PC-3 (cell line): Measurements from ENCODE around the gene KRTDAP.

ENCODE experiments used
- EZH2 ChIP-seq: fragments of 300-600 bp; sonication (generic); IDR thresholded peaks from one replicate; pipeline ENCODE4 v1.6.1; 2017; ENCODE audit warnings: antibody characterized with exemption, mild to moderate bottlenecking, low read length; ENCODE audit not compliant: unreplicated experiment
- TF ChIP-seq, protein P1 (sequence below): fragments of 300-600 bp; sonication (generic); conservative IDR thresholded peaks from 2 replicates; pipeline ENCODE4 v1.5.1; 2017; ENCODE audit warnings: antibody characterized with exemption, low read depth, mild to moderate bottlenecking, low read length

DNA sequence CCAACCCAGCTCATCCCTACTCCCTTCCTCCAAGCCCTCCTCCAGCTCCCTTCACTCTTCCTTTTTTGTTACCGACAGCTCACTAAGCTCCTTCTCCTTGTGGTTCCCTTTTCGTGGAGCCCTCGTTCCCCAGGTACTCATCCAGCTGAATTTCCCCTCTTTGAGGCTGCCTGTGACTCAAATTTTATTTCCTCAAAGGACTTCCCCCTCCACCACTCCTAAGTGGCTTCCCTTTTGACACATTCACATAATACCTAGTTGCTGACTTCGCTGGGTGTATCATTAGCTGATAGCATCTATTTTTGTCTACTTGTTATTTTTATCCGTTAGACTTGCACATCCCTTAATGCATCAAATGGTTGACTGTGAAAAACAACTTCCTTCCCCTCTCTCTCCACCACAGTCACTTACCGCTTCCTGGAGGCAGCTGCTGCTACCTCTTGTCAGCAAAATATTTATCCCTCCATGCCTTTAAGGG lies 27.7 kb downstream of the KRTDAP start:
- TF ChIP-seq, protein P1, sequence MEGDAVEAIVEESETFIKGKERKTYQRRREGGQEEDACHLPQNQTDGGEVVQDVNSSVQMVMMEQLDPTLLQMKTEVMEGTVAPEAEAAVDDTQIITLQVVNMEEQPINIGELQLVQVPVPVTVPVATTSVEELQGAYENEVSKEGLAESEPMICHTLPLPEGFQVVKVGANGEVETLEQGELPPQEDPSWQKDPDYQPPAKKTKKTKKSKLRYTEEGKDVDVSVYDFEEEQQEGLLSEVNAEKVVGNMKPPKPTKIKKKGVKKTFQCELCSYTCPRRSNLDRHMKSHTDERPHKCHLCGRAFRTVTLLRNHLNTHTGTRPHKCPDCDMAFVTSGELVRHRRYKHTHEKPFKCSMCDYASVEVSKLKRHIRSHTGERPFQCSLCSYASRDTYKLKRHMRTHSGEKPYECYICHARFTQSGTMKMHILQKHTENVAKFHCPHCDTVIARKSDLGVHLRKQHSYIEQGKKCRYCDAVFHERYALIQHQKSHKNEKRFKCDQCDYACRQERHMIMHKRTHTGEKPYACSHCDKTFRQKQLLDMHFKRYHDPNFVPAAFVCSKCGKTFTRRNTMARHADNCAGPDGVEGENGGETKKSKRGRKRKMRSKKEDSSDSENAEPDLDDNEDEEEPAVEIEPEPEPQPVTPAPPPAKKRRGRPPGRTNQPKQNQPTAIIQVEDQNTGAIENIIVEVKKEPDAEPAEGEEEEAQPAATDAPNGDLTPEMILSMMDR: no peak
- no peak for TF ChIP-seq EZH2
